K562 (cell line): ENCODE results near the gene TYSND1. TPM values are rescaled to one million over a fixed set of nuclear protein-coding genes. Genes with fewer than 3 reads are reported as not detected.
A peak's percentile ranks its signal among the peaks of the same experiment; 100 is the strongest.

Experiments used
- ATAC-seq: fragments of 200-7000 bp; cut with Tn5 transposase; 3 replicates; pipeline ENCODE4 v1.9.1; 2020; ENCODE audit warnings: moderate library complexity
- BruUV-seq: library from RNA; stranded (reverse); fragments of 400-500 nt; replicated peaks from 2 replicates; lab custom pipeline; 2021; lab: Mats Ljungman, UMichigan
- CTCF ChIA-PET: fragments of 300-600 bp; formaldehyde crosslinking; extraction: SDS; loops from one replicate; lab custom pipeline; 2021; ENCODE audit warnings: low intra/inter-chr PET ratio; lab: Yijun Ruan, JAX
- POLR2A ChIA-PET: fragments of 300-600, 350-650 bp; sonication (Branson Sonifier 250); formaldehyde crosslinking; extraction: SDS; loops from one replicate; lab custom pipeline; 2021; ENCODE audit warnings: antibody characterized with exemption, inconsistent platforms; lab: Yijun Ruan, JAX
- DNase-seq, 4 experiments: peaks; one replicate each; pipeline versions ENCODE4 v3.0.0 to v3.0.0-alpha.2; 2011 to 2018; ENCODE audit warnings: low spot score in 3 of 4, mixed read lengths in 3 of 4; ENCODE audit errors: extremely low read depth in 1 of 4
- FAIRE-seq: peaks from 2 replicates; lab custom pipeline; 2011; peaks lifted over from hg19 to GRCh38; lab: Jason Lieb, UNC
- H2AFZ ChIP-seq: 2 replicates; pipeline ENCODE4 v1.6.0; 2011; ENCODE audit warnings: low read depth, low read length, control low read depth, inconsistent platforms
- H3K27ac ChIP-seq: fragments of 200-600 bp; 3 replicates; pipeline ENCODE4 v1.8.0; 2011; ENCODE audit warnings: low read depth, mild to moderate bottlenecking, control low read depth, inconsistent platforms, low read length, moderate library complexity, mixed read lengths; ENCODE audit errors: extremely low read depth
- H3K27me3 ChIP-seq, 2 experiments: fragments of 300-600 bp in 1 of 2; 2 replicates in 1 of 2; 3 replicates in 1 of 2; pipeline versions ENCODE4 v1.6.0 to v1.8.0; 2011; ENCODE audit warnings: inconsistent platforms in 2 of 2, low read length in 2 of 2, mild to moderate bottlenecking in 1 of 2, mixed read lengths in 1 of 2, moderate library complexity in 1 of 2; ENCODE audit not compliant: control insufficient read depth in 2 of 2, insufficient read depth in 2 of 2
- H3K36me3 ChIP-seq: fragments of 300-600 bp; 3 replicates; pipeline ENCODE4 v1.8.0; 2011; ENCODE audit warnings: mild to moderate bottlenecking, low read length, inconsistent platforms; ENCODE audit not compliant: control insufficient read depth, insufficient read depth
- H3K4me1 ChIP-seq, 2 experiments: fragments of 200-600 bp in 1 of 2; replicated peaks in 1 of 2; 2 replicates in 1 of 2; 3 replicates in 1 of 2; pipeline versions ENCODE4 v1.5.1 to v1.8.0; 2011; ENCODE audit warnings: inconsistent platforms in 2 of 2, low read length in 2 of 2, mild to moderate bottlenecking in 1 of 2, mixed read lengths in 1 of 2, moderate library complexity in 1 of 2; ENCODE audit not compliant: control insufficient read depth in 2 of 2, insufficient read depth in 2 of 2
- H3K4me2 ChIP-seq: 2 replicates; pipeline ENCODE4 v1.6.1; 2011; ENCODE audit warnings: low read length, control low read depth, inconsistent platforms, mixed read lengths; ENCODE audit not compliant: insufficient read depth
- H3K4me3 ChIP-seq: fragments of 200-600 bp; sonication (generic), shearing (Covaris generic); 2 replicates; pipeline ENCODE4 v1.5.1; 2016; ENCODE audit warnings: control low read depth, inconsistent platforms
- H3K79me2 ChIP-seq: fragments of 200-600 bp; 3 replicates; pipeline ENCODE4 v1.8.0; 2011; ENCODE audit warnings: low read length, inconsistent platforms; ENCODE audit not compliant: control insufficient read depth, insufficient read depth
- H3K9ac ChIP-seq, 2 experiments: 2 replicates each; pipeline versions ENCODE4 v1.6.0 to v1.6.1; 2011; ENCODE audit warnings: low read depth in 2 of 2, low read length in 2 of 2, control low read depth in 1 of 2, inconsistent platforms in 1 of 2, mild to moderate bottlenecking in 1 of 2, mixed read lengths in 1 of 2; ENCODE audit not compliant: insufficient read depth in 1 of 2
- H3K9me1 ChIP-seq: one replicate; pipeline ENCODE4 v1.6.0; 2011; ENCODE audit warnings: inconsistent platforms, mild to moderate bottlenecking, low read length, moderate library complexity; ENCODE audit not compliant: control insufficient read depth, insufficient read depth
- H3K9me3 ChIP-seq: replicated peaks from 2 replicates; pipeline ENCODE4 v1.5.1; 2011; ENCODE audit warnings: low read depth, low read length, inconsistent platforms; ENCODE audit not compliant: control insufficient read depth, insufficient read depth
- H4K20me1 ChIP-seq: replicated peaks from 2 replicates; pipeline ENCODE4 v1.6.1; 2011; ENCODE audit warnings: low read length, inconsistent platforms, mixed read lengths; ENCODE audit not compliant: control insufficient read depth, insufficient read depth
- AFF1 ChIP-seq, 2 experiments: fragments of 450-650 bp; IDR thresholded peaks; 2 replicates each; pipeline ENCODE4 v1.6.1; 2018; ENCODE audit warnings: mild to moderate bottlenecking in 2 of 2, low read depth in 1 of 2; ENCODE audit not compliant: partially characterized antibody in 2 of 2
- CBX5 ChIP-seq: IDR thresholded peaks from 2 replicates; pipeline ENCODE4 v1.6.1; 2014; ENCODE audit warnings: low read depth, borderline replicate concordance
- GTF2B ChIP-seq: IDR thresholded peaks from 2 replicates; pipeline ENCODE4 v1.6.1; 2011; ENCODE audit not compliant: insufficient read length; ENCODE audit errors: extremely low read depth
- MBD2 ChIP-seq: sonication (generic); IDR thresholded peaks from 2 replicates; pipeline ENCODE4 v1.6.1; 2016; ENCODE audit warnings: low read depth, borderline replicate concordance
- NR2F6 ChIP-seq: fragments of 450-650 bp; formaldehyde crosslinking; IDR thresholded peaks from 2 replicates; pipeline ENCODE4 v1.4.0; 2020; ENCODE audit warnings: mild to moderate bottlenecking
- RBM39 ChIP-seq: fragments of 200-400 bp; formaldehyde crosslinking; optimal IDR thresholded peaks from 2 replicates; pipeline ENCODE3; 2018; ENCODE audit warnings: low read depth, low read length
- RNF2 ChIP-seq: sonication (generic); IDR thresholded peaks from 2 replicates; pipeline ENCODE4 v1.6.1; 2016
- SRF ChIP-seq, 2 experiments: fragments of 250-450, 450-650 bp in 1 of 2; sonication (Bioruptor Pico) in 1 of 2; sonication (generic) in 1 of 2; formaldehyde crosslinking; IDR thresholded peaks; 2 replicates each; pipeline versions ENCODE4 v1.5.0 to v1.5.1; 2020 to 2022; ENCODE audit warnings: mild to moderate bottlenecking in 1 of 2, missing genetic modification reagents in 1 of 2
- TAF7 ChIP-seq: fragments of 450-650 bp; IDR thresholded peaks from 2 replicates; pipeline ENCODE4 v1.6.1; 2016; ENCODE audit warnings: missing genetic modification characterization, missing compliant biosample characterization
- ZFPM2 ChIP-seq: fragments of 250-450 bp; sonication (Bioruptor Pico); IDR thresholded peaks from 2 replicates; pipeline ENCODE4 v1.5.1; 2022; ENCODE audit warnings: mild to moderate bottlenecking
- ZNF239 ChIP-seq: fragments of 250-450 bp; sonication (Bioruptor Pico); IDR thresholded peaks from 2 replicates; pipeline ENCODE4 v1.4.0; 2020; ENCODE audit warnings: mild to moderate bottlenecking
- ZNF589 ChIP-seq: fragments of 200-800 bp; sonication (Bioruptor generic); IDR thresholded peaks from 2 replicates; pipeline ENCODE4 v1.6.1; 2016; ENCODE audit warnings: low read depth, missing genetic modification characterization, missing compliant biosample characterization
- WGBS: fragments of 100-300 bp; shearing (Covaris generic); methylation state at CpG from one replicate; pipeline ENCODE4 v1.1.6; 2016; ENCODE audit warnings: low coverage, mixed read lengths; ENCODE audit not compliant: insufficient coverage; ENCODE audit errors: missing lambda C conversion rate; 5-methylcytosine and 5-hydroxymethylcytosine counted together
- in situ Hi-C: fragments of 300-500 bp; cut with MboI; formaldehyde crosslinking; loops from 4 replicates; pipeline ENCODE4 v1.15.0; 2018; ENCODE audit warnings: inconsistent platforms, mixed read lengths
- intact Hi-C: fragments of 100-400 bp; cut with micrococcal nuclease; formaldehyde crosslinking; loops from 2 replicates; pipeline ENCODE4 v1.14.2; 2022
- polyA plus RNA-seq, 8 experiments: library from polyadenylated mRNA; depleted of rRNA in 4 of 8; stranded (reverse) in 5 of 8; unstranded in 3 of 8; fragments of >200 nt; fragmentation: Nextera tagmentation in 2 of 8; fragmentation: Illumina TruSeq in 1 of 8; extraction: Ambion mirVana in 2 of 8; extraction: Trizol in 1 of 8; gene quantifications; 2 replicates each; pipeline versions ENCODE4 v1.2.1 to v1.2.3, GENCODE V29; 2011 to 2014; ENCODE audit warnings: inconsistent platforms in 1 of 8, missing spikeins in 1 of 8
- total RNA-seq, 7 experiments: library from RNA; depleted of rRNA in 6 of 7; stranded (reverse); fragments of >200 nt in 6 of 7; fragmentation: Illumina TruSeq in 2 of 7; extraction: Trizol in 2 of 7; gene quantifications; 2 replicates each; pipeline versions ENCODE4 v1.2.1 to v1.2.3, GENCODE V29; 2011 to 2021; ENCODE audit warnings: low replicate concordance in 1 of 7

The TYSND1 gene
- total and polyA plus RNA-seq, 9 of the 15 experiments (the other 6 are each of a cell fraction or from before 2014, with no cell fraction given): 0.60 to 2.0 (median 1.3) TPM

- Histone ChIP-seq H3K4me3 (no peak overlapping the region), H3K27me3 (no peaks in the 10 kb centered on the region), H3K4me2 (no peak overlapping the region), H3K79me2 (peaks cover 97% of the 10 kb centered on the region), H4K20me1 (peaks cover 53% of the 10 kb centered on the region), H3K9ac (no peak overlapping the region), H3K36me3 (peaks cover 82% of the 10 kb centered on the region), H3K4me1 (peaks cover 0 to 23% of the 10 kb centered on the region in 2 experiments; a peak in 4 of 5 replicates), H3K9me3 (no peaks in the 10 kb centered on the region), H2AFZ (no peak overlapping the region), H3K9me1 (peaks cover 3% of the 10 kb centered on the region), H3K27ac (no peak overlapping the region)
- POLR2A ChIA-PET: no interaction called here
- CTCF ChIA-PET: no interaction called here
- TF ChIP-seq CBX5 (no peak), SRF (CRISPR knock-in tag; IDR thresholded peaks at IDR 0.05) (peak in 1 of 2 experiments; percentile 25; a peak in 1 of 4 replicates)
- DNase-seq: no peak
- BruUV-seq: no TSS peak
- intact Hi-C loops (no loop called here), in situ Hi-C loops (no loop called here)
- no peak for FAIRE-seq
- no peak for ATAC-seq
- WGBS: 52% methylated on average over 3 of the region's 3 CpGs
Observed at GRCh38 chr10:70164163-70164562, 17.7 kb upstream of the TYSND1 start.

GRCh38 chr10:70163448-70163847 lies 16.9 kb upstream of the TYSND1 start:
- Histone ChIP-seq H3K4me1 (peaks cover 0 to 23% of the 10 kb centered on the region in 2 experiments; a peak in 4 of 5 replicates), H3K27ac (no peak overlapping the region), H3K4me2 (no peak overlapping the region; the same call in 1 of the 2 replicates), H3K9ac (no peak overlapping the region; a peak in 1 of 4 replicates), H3K9me3 (no peaks in the 10 kb centered on the region), H3K36me3 (peaks cover 88% of the 10 kb centered on the region), H3K9me1 (no peaks in the 10 kb centered on the region), H2AFZ (no peak overlapping the region), H3K27me3 (no peaks in the 10 kb centered on the region), H4K20me1 (peaks cover 46% of the 10 kb centered on the region), H3K79me2 (peaks cover 90% of the 10 kb centered on the region), H3K4me3 (no peak overlapping the region)
- ChIA-PET CTCF (no interaction called here), POLR2A (interaction anchor here (0.9 to 1.8 kb wide), 3 partner anchors 8 to 13 kb away, joined by 3 to 6 read pairs (median 5); no protein-coding TSS in a partner anchor)
- in situ Hi-C loops (no loop called here), intact Hi-C loops (no loop called here)
- 82% methylated on average over 4 of the region's 4 CpGs for WGBS
- no peak for DNase-seq
- FAIRE-seq: no peak
- ATAC-seq: peak; percentile 25; the same call in 2 of the 3 replicates
- BruUV-seq: no TSS peak
- TF ChIP-seq RBM39: no peak
- no peak for TF ChIP-seq ZNF589 (CRISPR knock-in tag)
- TF ChIP-seq NR2F6: no peak
- TF ChIP-seq GTF2B: no peak
- TF ChIP-seq RNF2: no peak
- no peak for TF ChIP-seq ZNF239 (CRISPR knock-in tag)
- no peak for TF ChIP-seq TAF7
- no peak for TF ChIP-seq AFF1 (IDR thresholded peaks at IDR 0.05; ENCODE audit: low read depth in 1 of 2, partially characterized antibody in 2 of 2)
- TF ChIP-seq MBD2: no peak
- TF ChIP-seq ZFPM2 (CRISPR knock-in tag): no peak
